Subcutaneous adipose tissue (tissue), 4 donors: ENCODE measurements around the gene MYO16. TPM values are rescaled to one million over a fixed set of nuclear protein-coding genes. Genes with fewer than 3 reads are reported as not detected.

ENCODE experiments used
- total RNA-seq, 4 donors: library from RNA; depleted of rRNA; stranded (reverse); fragments of >200 nt; gene quantifications; one replicate each; pipeline ENCODE4 v1.1.0, GENCODE V29; 2016
- TF ChIP-seq, protein P1 (sequence below): fragments of 450-650 bp; IDR thresholded peaks from one replicate; pipeline ENCODE4 v1.5.1; 2016; ENCODE audit warnings: low read depth, mild to moderate bottlenecking, control low read depth, antibody characterized with exemption, moderate library complexity

MYO16 gene
- total RNA-seq, 4 donors from 2014 or later, result 0.44 to 1.1 (median 0.58) TPM

- TF ChIP-seq, protein P1, sequence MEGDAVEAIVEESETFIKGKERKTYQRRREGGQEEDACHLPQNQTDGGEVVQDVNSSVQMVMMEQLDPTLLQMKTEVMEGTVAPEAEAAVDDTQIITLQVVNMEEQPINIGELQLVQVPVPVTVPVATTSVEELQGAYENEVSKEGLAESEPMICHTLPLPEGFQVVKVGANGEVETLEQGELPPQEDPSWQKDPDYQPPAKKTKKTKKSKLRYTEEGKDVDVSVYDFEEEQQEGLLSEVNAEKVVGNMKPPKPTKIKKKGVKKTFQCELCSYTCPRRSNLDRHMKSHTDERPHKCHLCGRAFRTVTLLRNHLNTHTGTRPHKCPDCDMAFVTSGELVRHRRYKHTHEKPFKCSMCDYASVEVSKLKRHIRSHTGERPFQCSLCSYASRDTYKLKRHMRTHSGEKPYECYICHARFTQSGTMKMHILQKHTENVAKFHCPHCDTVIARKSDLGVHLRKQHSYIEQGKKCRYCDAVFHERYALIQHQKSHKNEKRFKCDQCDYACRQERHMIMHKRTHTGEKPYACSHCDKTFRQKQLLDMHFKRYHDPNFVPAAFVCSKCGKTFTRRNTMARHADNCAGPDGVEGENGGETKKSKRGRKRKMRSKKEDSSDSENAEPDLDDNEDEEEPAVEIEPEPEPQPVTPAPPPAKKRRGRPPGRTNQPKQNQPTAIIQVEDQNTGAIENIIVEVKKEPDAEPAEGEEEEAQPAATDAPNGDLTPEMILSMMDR, result no peak
These were observed 158.4 kb downstream of the MYO16 start for GRCh38 chr13:108787700-108788414.

DNA sequence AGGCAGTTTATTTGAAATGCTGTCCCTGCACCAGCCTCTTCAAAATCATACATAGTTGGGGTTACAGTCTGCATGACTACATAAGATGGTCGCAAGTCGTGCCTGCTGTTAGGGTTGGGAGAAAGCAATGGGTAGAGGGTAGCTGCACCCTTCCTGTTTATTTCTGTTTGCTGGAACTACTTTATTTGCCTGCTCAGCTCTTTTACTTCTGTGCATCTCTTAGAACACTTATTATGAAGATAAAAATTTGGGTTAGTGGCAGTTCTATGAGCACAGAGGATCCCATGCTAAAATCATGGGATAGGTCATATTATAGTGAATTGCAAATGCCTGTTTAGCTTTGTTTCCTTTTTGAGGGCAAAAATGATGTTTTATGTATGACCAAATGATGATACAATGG is 160.1 kb downstream of the MYO16 start:
- TF ChIP-seq, protein P1, result no peak

DNA sequence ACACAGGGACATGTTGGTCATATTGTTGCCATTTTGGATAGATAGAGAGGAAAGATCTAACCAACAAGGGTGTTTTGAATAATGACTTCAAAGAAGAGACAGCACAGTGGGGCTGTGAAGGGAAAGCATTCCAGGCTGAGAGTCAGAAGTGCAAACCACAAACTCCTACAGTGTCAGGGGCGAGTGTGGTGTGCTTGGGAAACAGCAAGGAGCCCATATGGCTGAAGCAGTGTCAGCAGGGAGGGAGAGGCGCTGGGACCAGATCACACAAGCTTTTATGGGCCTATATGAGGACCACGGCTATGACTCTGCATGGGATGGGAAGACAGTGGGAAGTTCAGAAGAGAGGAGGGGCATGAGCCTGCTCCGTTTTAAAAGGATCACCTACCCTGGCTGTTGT is 166.4 kb downstream of the MYO16 start:
- TF ChIP-seq, protein P1, result no peak

DNA sequence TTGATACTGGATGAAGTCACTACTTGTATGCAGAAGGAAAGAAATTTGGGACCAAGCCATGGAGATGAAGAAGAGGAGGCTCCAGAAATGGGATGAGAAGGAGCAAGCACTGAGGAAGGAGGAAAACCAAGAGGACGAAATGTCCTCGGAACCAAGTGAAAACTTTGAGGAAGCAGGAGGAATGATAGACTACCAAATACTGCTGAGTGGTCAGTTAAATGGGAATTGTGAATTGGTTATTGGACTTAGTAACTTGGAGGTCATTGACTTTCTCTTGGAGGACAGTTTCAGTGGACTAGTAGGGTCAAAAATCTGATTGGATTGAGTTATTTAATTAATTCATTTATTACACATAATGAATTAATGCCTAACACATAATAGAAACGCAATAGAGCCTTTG is 167.9 kb downstream of the MYO16 start:
- TF ChIP-seq, protein P1, result no peak

- TF ChIP-seq, protein P1, result no peak
These were observed 178.4 kb downstream of the MYO16 start for GRCh38 chr13:108807841-108808240.

- TF ChIP-seq, protein P1, result no peak
These were observed 182.8 kb downstream of the MYO16 start for GRCh38 chr13:108812165-108812564.

DNA sequence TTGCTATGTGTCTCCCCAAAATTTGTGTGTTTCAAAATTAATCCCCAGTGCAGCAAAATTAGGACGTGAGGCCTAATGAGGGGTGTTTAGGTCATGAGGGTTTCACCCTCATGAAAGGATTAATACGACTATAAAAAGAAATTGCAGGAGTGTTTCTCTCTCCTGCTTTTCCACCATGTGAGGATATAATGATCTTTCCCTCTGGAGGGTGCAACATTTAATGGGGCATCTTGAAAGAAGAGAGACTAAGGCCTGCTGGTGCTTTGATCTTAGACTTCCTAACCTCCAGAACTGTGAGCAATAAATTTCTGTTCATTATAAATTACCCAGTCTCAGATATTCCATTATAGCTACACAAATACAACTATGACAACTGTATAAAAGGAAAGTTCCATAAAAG is 183.2 kb downstream of the MYO16 start:
- TF ChIP-seq, protein P1, result no peak
